HepG2 (cell line): ENCODE measurements around the gene THBS1. TPM values are rescaled to one million over a fixed set of nuclear protein-coding genes. Genes with fewer than 3 reads are reported as not detected.

Experiments
- BRD4 ChIP-seq: sonication (generic); formaldehyde crosslinking; IDR thresholded peaks from 2 replicates; pipeline ENCODE4 v1.4.0; 2020; ENCODE audit warnings: missing genetic modification reagents
- FOXK1 ChIP-seq: sonication (generic); formaldehyde crosslinking; IDR thresholded peaks from 2 replicates; pipeline ENCODE4 v1.4.0; 2020; ENCODE audit warnings: low read depth, missing genetic modification reagents, borderline replicate concordance
- HDAC2 ChIP-seq: sonication (generic); formaldehyde crosslinking; IDR thresholded peaks from 2 replicates; pipeline ENCODE4 v1.4.0; 2020; ENCODE audit warnings: missing genetic modification reagents
- HNRNPK ChIP-seq: fragments of 200-400 bp; formaldehyde crosslinking; IDR thresholded peaks from 2 replicates; pipeline ENCODE4 v1.6.1; 2018; ENCODE audit warnings: low read length, low read depth, moderate library complexity, mild to moderate bottlenecking; ENCODE audit not compliant: poor library complexity, severe bottlenecking
- KDM2A ChIP-seq: sonication (generic); formaldehyde crosslinking; IDR thresholded peaks from 2 replicates; pipeline ENCODE4 v1.4.0; 2020; ENCODE audit warnings: low read depth, missing genetic modification reagents, borderline replicate concordance
- RXRB ChIP-seq: IDR thresholded peaks from 2 replicates; pipeline ENCODE4 v1.6.1; 2016; ENCODE audit warnings: borderline replicate concordance, missing genetic modification reagents, missing compliant biosample characterization
- ZNF407 ChIP-seq: sonication (generic); formaldehyde crosslinking; IDR thresholded peaks from one replicate; pipeline ENCODE4 v1.5.1; 2020; ENCODE audit warnings: mild to moderate bottlenecking, missing genetic modification reagents; ENCODE audit errors: not compliant biosample characterization
- ZNF7 ChIP-seq: IDR thresholded peaks from 2 replicates; pipeline ENCODE4 v1.6.1; 2016; ENCODE audit warnings: missing biosample characterization, missing genetic modification reagents
- polyA plus RNA-seq, 8 experiments: library from polyadenylated mRNA; depleted of rRNA in 3 of 8; stranded (reverse) in 7 of 8; unstranded in 1 of 8; fragments of >200 nt; fragmentation: Illumina TruSeq in 4 of 8; extraction: Trizol in 4 of 8; gene quantifications; 2 replicates each; pipeline versions ENCODE4 v1.2.1 to v1.2.3, GENCODE V29; 2011 to 2016; ENCODE audit warnings: low read depth in 4 of 8, missing spikeins in 1 of 8, mixed read lengths in 1 of 8; ENCODE audit not compliant: insufficient read depth in 1 of 8
- total RNA-seq, 5 experiments: library from RNA; depleted of rRNA; stranded (reverse); fragments of >200 nt; fragmentation: Illumina TruSeq; extraction: Trizol; gene quantifications; 2 replicates each; pipeline ENCODE4 v1.2.3, GENCODE V29; 2016; ENCODE audit warnings: low read depth in 1 of 5
- TF ChIP-seq, protein P1 (sequence below): sonication (generic); formaldehyde crosslinking; IDR thresholded peaks from 2 replicates; pipeline ENCODE4 v1.8.1; 2023; ENCODE audit warnings: mild to moderate bottlenecking, moderate library complexity, missing genetic modification reagents
- TF ChIP-seq, protein P2 (sequence below): sonication (generic); formaldehyde crosslinking; IDR thresholded peaks from 2 replicates; pipeline ENCODE4 v1.5.0; 2020; ENCODE audit warnings: mild to moderate bottlenecking, missing genetic modification reagents, borderline replicate concordance
- TF ChIP-seq, protein P3 (sequence below): sonication (generic); formaldehyde crosslinking; conservative IDR thresholded peaks from 2 replicates; pipeline ENCODE4 v1.4.0; 2020; ENCODE audit warnings: missing genetic modification reagents
- TF ChIP-seq, protein P4 (sequence below): sonication (generic); formaldehyde crosslinking; IDR thresholded peaks from 2 replicates; pipeline ENCODE4 v1.5.0; 2020; ENCODE audit warnings: missing genetic modification reagents
- TF ChIP-seq, protein P5 (sequence below): sonication (generic); formaldehyde crosslinking; IDR thresholded peaks from 2 replicates; pipeline ENCODE4 v1.8.1; 2023; ENCODE audit warnings: missing genetic modification reagents, inconsistent platforms, borderline replicate concordance

The THBS1 gene
- total and polyA plus RNA-seq, 2 of the 13 experiments (the other 11 are each of a cell fraction or from before 2014, with no cell fraction given), result 54.7 to 67.1 TPM

- no peak for TF ChIP-seq BRD4 (CRISPR knock-in tag)
- no peak for TF ChIP-seq HNRNPK
- TF ChIP-seq, protein P1, sequence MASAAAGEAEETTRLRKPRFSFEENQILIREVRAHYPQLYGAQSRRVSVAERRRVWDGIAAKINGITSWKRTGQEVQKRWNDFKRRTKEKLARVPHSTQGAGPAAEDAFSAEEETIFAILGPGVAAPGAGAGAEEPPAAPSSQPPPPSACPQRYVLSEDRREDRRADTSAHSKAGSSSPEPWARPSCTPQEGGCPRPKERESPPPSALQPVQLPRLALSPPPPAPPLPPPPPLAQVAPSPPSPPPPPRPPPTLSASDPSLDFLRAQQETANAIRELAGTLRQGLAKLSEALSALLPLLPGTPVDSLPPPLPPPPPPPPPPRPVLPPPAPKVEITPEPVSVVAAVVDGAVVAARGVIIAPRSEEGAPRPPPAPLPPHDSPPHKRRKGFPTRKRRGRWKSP, result no peak
- TF ChIP-seq HDAC2 (CRISPR knock-in tag), result no peak
- TF ChIP-seq, protein P2, sequence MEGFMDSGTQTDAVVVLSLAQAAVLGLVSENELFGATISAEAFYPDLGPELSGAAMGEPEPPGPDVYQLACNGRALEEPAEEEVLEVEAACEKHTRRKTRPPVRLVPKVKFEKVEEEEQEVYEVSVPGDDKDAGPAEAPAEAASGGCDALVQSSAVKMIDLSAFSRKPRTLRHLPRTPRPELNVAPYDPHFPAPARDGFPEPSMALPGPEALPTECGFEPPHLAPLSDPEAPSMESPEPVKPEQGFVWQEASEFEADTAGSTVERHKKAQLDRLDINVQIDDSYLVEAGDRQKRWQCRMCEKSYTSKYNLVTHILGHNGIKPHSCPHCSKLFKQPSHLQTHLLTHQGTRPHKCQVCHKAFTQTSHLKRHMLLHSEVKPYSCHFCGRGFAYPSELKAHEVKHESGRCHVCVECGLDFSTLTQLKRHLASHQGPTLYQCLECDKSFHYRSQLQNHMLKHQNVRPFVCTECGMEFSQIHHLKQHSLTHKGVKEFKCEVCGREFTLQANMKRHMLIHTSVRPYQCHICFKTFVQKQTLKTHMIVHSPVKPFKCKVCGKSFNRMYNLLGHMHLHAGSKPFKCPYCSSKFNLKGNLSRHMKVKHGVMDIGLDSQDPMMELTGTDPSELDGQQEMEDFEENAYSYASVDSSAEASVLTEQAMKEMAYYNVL (CRISPR knock-in tag), result no peak
- TF ChIP-seq FOXK1, result peak; percentile 18; the same call in 1 of the 2 replicates
- TF ChIP-seq ZNF407, result no peak
- 0 out of 2 replicates have a peak, but pooled peaks have one; percentile 12 for TF ChIP-seq ZNF7 (CRISPR knock-in tag)
- peak; percentile 12; the same call in 1 of the 2 replicates for TF ChIP-seq RXRB (CRISPR knock-in tag)
- TF ChIP-seq KDM2A (CRISPR knock-in tag), result no peak
- TF ChIP-seq, protein P3, sequence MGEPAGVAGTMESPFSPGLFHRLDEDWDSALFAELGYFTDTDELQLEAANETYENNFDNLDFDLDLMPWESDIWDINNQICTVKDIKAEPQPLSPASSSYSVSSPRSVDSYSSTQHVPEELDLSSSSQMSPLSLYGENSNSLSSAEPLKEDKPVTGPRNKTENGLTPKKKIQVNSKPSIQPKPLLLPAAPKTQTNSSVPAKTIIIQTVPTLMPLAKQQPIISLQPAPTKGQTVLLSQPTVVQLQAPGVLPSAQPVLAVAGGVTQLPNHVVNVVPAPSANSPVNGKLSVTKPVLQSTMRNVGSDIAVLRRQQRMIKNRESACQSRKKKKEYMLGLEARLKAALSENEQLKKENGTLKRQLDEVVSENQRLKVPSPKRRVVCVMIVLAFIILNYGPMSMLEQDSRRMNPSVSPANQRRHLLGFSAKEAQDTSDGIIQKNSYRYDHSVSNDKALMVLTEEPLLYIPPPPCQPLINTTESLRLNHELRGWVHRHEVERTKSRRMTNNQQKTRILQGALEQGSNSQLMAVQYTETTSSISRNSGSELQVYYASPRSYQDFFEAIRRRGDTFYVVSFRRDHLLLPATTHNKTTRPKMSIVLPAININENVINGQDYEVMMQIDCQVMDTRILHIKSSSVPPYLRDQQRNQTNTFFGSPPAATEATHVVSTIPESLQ, result no peak
- TF ChIP-seq, protein P4, sequence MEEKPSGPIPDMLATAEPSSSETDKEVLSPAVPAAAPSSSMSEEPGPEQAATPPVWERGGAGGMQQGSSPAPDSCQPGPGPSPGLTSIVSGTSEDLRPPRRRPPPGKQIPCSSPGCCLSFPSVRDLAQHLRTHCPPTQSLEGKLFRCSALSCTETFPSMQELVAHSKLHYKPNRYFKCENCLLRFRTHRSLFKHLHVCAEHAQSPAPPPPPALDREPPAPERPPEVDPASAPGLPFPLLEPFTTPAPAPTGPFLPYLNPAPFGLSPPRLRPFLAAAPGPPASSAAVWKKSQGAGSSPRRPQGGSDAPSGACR, result no peak
- TF ChIP-seq, protein P5, sequence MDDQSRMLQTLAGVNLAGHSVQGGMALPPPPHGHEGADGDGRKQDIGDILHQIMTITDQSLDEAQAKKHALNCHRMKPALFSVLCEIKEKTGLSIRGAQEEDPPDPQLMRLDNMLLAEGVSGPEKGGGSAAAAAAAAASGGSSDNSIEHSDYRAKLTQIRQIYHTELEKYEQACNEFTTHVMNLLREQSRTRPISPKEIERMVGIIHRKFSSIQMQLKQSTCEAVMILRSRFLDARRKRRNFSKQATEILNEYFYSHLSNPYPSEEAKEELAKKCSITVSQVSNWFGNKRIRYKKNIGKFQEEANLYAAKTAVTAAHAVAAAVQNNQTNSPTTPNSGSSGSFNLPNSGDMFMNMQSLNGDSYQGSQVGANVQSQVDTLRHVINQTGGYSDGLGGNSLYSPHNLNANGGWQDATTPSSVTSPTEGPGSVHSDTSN, result no peak
Measured at GRCh38 chr15:39628144-39628508, 47.2 kb downstream of the THBS1 start (continued).
